ENCODE measurements around the gene WDFY4.

DNA sequence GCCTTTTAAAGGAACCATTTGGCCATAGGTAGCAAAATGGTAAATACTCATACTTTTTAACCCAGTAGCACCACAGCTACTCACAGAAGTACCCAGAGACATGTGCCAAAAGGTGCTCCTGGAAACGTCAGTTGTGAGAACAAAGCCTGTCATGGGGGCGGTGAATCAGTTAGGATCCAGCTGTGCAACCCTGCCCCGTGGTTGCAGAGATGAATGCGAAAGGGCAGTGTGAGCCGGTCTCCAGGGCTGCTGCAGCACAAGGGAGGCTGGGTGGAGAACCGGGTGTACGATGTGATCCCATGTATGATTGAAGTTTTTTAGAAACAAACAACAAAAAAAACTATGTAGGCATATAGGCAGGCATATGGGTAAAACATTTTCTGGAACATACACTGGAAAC, 256.3 kb downstream of the WDFY4 start:
- TF ChIP-seq CTCF (IDR thresholded peaks at IDR 0.05) (no peak), EZH2phosphoT487 (IDR thresholded peaks at IDR 0.05) (no peak)
